ENCODE data around the gene MED16. TPM values are rescaled to one million over a fixed set of nuclear protein-coding genes. Genes with fewer than 3 reads are reported as not detected.

The MED16 gene
- polyA plus RNA-seq, 6 donors from 2014 or later, result 34.0 to 89.4 (median 51.1) TPM

DNA sequence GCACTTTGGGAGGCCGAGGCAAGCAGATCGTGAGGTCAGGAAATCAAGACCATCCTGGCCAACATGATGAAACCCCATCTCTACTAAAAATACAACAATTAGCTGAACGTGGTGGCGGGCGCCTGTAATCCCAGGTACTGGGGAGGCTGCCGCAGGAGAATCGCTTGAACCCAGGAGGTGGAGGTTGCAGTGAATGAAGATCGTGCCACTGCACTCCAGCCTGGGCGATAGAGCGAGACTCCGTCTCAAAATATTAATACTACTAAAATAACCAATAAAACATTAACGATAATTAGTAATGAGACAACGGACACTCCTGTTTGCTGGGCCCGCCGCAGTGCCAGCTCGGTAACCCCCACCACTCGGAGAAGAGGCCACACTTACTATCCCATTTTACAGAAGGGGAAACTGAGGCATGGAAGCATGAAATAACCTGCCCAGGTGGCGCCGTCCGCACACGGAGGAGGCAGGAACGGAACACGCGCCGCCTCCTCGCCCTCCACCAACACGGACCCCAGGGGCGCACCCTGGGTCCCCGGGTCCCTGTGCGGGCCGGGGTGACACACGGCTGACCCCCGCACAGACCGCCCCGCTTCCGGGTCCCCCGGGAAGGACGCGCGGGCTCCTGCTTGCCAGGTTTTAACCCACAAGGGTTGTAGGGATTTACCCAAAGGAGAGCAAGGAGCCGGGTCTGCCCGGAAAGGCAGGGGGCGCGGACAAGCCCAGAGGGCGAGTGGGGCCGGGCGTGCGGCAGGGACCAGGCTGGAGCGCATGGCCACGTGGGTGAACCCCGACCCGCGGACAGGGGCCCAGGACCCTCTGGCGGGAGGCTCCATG lies 18.4 kb upstream of the MED16 start:
- Mint-ChIP-seq H3K4me1 (peaks cover 29 to 61% (median 42%) of the 10 kb centered on the region in 3 donors), H3K4me3 (peak overlapping the region; percentile 49 to 91 (median 82)), H3K36me3 (peaks cover 0 to 6% of the 10 kb centered on the region in 2 donors), H3K27ac (peak overlapping the region; percentile 78 to 100 (median 99)), H3K9me3 (no peaks in the 10 kb centered on the region), H3K27me3 (peaks cover 0 to 6% (median 4%) of the 10 kb centered on the region in 3 donors)
- DNase-seq (no peak), ATAC-seq (ENCODE audit: low read depth in 2 of 2) (no peak)

DNA sequence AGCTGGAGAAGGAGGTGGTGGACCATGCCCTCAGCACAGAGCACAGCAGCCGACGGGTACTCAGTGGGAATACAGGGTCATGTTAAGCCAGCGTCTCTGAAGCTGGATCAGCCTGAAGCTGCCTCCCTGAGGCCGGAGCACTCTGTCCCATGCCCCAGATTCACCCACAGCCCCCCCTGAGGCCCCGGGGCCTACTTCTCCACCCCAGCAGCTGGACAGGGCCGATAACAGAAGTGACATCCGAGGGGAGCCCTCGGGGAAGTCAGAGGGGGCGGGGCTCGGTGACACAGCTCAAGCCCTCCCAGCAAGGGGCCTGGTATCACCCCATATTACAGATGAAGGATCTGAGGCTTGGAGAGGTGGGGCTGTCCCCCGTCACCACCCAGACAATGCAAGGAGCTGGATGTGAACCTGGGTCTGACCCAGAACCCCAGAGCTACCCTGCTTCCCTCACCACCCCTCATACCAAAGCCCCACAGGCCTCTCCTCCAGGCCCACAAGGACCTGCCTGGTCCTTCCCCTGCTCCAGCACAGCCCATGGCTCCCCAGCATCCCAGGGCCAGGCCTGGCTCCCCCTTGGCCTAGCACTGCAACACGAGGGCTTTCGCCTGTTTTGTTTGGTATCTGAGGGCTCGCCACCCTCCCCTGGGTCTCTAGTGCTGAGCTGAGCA lies 14.3 kb upstream of the MED16 start:
- H3K27ac Mint-ChIP-seq, result peak overlapping the region; percentile 96 to 100 (median 99)
- H3K4me1 Mint-ChIP-seq, result peaks cover 32 to 75% (median 54%) of the 10 kb centered on the region in 3 donors
- peaks cover 0 to 6% of the 10 kb centered on the region in 2 donors for H3K36me3 Mint-ChIP-seq
- DNase-seq, result peak; percentile 73
- H3K4me3 Mint-ChIP-seq, result peak overlapping the region; percentile 50 to 92 (median 80)
- ATAC-seq (ENCODE audit: low read depth in 2 of 2), result peak; percentile 31 to 39
- H3K9me3 Mint-ChIP-seq, result no peaks in the 10 kb centered on the region
- H3K27me3 Mint-ChIP-seq, result no peaks in the 10 kb centered on the region

GRCh38 chr19:906480-906879 lies 13.5 kb upstream of the MED16 start:
- Mint-ChIP-seq H3K27me3 (no peaks in the 10 kb centered on the region), H3K4me3 (peak overlapping the region; percentile 42 to 92 (median 83)), H3K27ac (peak overlapping the region; percentile 96 to 100 (median 99)), H3K4me1 (peaks cover 32 to 75% (median 54%) of the 10 kb centered on the region in 3 donors), H3K36me3 (peaks cover 0 to 6% of the 10 kb centered on the region in 2 donors), H3K9me3 (no peaks in the 10 kb centered on the region)
- DNase-seq (peak; percentile 60), ATAC-seq (ENCODE audit: low read depth in 2 of 2) (peak; percentile 10 to 19)

DNA sequence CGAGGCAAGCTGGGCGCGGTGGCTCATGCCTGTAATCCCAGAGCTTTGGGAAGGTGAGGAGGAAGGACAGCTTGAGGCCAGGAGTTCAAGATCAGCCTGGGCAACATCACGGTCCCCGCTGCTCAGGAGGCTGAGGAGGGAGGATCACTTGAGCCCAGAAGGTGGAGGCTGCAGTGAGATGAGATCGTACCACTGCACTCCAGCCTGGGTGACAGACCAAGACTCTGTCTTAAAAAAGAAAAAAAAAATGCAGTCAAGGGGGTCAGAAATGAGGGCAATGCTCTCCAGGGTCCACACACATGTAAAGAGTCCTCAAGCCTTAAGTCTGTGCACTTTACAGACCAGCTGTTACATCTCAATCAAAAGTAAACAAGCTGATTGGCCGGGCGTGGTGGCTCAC lies 11.6 kb upstream of the MED16 start:
- ATAC-seq (ENCODE audit: low read depth in 2 of 2) (no peak), DNase-seq (no peak)
- H3K4me3 Mint-ChIP-seq, result peak overlapping the region in 1 of 8 donors; percentile 59
- H3K4me1 Mint-ChIP-seq, result peaks cover 25 to 61% (median 53%) of the 10 kb centered on the region in 3 donors
- peak overlapping the region in 4 of 6 donors; percentile 37 to 83 (median 71) for H3K27ac Mint-ChIP-seq
- H3K36me3 Mint-ChIP-seq, result peaks cover 0 to 4% of the 10 kb centered on the region in 2 donors
- no peaks in the 10 kb centered on the region for H3K27me3 Mint-ChIP-seq
- H3K9me3 Mint-ChIP-seq, result no peaks in the 10 kb centered on the region

- Mint-ChIP-seq H3K36me3 (no peaks in the 10 kb centered on the region), H3K9me3 (no peaks in the 10 kb centered on the region), H3K27ac (peak overlapping the region in 2 of 6 donors; percentile 52 to 80), H3K27me3 (no peaks in the 10 kb centered on the region), H3K4me3 (no peak overlapping the region), H3K4me1 (peaks cover 14 to 49% (median 42%) of the 10 kb centered on the region in 3 donors)
- no peak for DNase-seq
- ATAC-seq (ENCODE audit: low read depth in 2 of 2), result no peak
Measured at GRCh38 chr19:903266-903797, 10.3 kb upstream of the MED16 start.

GRCh38 chr19:902446-903226 lies 9.6 kb upstream of the MED16 start:
- no peak for ATAC-seq (ENCODE audit: low read depth in 2 of 2)
- no peaks in the 10 kb centered on the region for H3K9me3 Mint-ChIP-seq
- DNase-seq, result no peak
- no peaks in the 10 kb centered on the region for H3K27me3 Mint-ChIP-seq
- H3K27ac Mint-ChIP-seq, result peak overlapping the region in 2 of 6 donors; percentile 27 to 78
- no peak overlapping the region for H3K4me3 Mint-ChIP-seq
- H3K4me1 Mint-ChIP-seq, result peaks cover 13 to 46% (median 41%) of the 10 kb centered on the region in 3 donors
- H3K36me3 Mint-ChIP-seq, result no peaks in the 10 kb centered on the region

GRCh38 chr19:902093-902370 lies 9.0 kb upstream of the MED16 start:
- Mint-ChIP-seq H3K27ac (peak overlapping the region in 1 of 6 donors; percentile 42), H3K27me3 (no peaks in the 10 kb centered on the region), H3K4me1 (peaks cover 9 to 40% (median 35%) of the 10 kb centered on the region in 3 donors), H3K4me3 (no peak overlapping the region), H3K36me3 (no peaks in the 10 kb centered on the region), H3K9me3 (no peaks in the 10 kb centered on the region)
- ATAC-seq (ENCODE audit: low read depth in 2 of 2) (no peak), DNase-seq (no peak)

- peak overlapping the region in 1 of 8 donors; percentile 22 for H3K4me3 Mint-ChIP-seq
- ATAC-seq (ENCODE audit: low read depth in 2 of 2), result no peak
- peaks cover 9 to 35% (median 29%) of the 10 kb centered on the region in 3 donors for H3K4me1 Mint-ChIP-seq
- no peaks in the 10 kb centered on the region for H3K9me3 Mint-ChIP-seq
- no peaks in the 10 kb centered on the region for H3K27me3 Mint-ChIP-seq
- DNase-seq, result no peak
- H3K27ac Mint-ChIP-seq, result peak overlapping the region in 2 of 6 donors; percentile 39 to 49
- no peaks in the 10 kb centered on the region for H3K36me3 Mint-ChIP-seq
Measured at GRCh38 chr19:901216-902092, 8.5 kb upstream of the MED16 start.

DNA sequence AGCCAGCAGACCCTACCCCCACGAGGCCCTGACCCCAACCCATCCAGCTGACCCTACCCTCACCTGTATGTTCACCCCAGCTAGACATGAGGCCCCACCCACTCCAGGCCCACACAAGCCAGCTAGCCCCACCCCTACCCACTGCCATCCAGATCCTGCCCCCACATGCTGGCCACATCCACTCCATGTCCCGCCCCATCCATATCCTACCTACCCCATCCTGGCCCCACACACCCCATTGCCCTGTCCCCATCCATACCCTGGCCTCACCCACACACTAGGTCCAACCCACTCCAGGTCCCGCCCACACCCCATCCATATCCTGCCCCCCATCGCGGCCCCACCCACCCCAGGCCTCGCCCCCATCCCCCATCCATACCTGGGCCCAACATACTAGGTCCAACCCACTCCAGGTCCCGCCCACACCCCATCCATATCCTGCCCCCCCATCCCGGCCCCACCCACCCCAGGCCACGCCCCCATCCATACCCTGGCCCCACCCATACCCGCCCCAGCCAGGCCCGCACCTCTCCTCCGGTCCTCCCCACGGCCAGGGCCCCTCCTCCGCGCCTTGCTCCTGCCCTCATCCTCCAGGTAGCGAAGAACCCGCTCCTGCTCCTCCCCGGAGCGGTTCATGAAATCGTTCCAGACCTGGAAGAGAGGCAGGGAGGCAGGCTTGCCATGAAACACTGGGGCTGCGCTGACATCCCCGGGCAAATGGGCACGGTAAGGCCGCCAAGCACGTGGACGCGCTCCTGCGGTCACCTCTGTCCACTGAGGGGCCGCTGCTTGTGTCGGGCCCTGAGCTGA lies 7.5 kb upstream of the MED16 start:
- peak overlapping the region in 2 of 6 donors; percentile 49 to 57 for H3K27ac Mint-ChIP-seq
- ATAC-seq (ENCODE audit: low read depth in 2 of 2), result peak; percentile 23 to 43
- peaks cover 12 to 25% (median 21%) of the 10 kb centered on the region in 3 donors for H3K4me1 Mint-ChIP-seq
- H3K9me3 Mint-ChIP-seq, result no peaks in the 10 kb centered on the region
- DNase-seq, result no peak
- H3K27me3 Mint-ChIP-seq, result no peaks in the 10 kb centered on the region
- H3K4me3 Mint-ChIP-seq, result no peak overlapping the region
- no peaks in the 10 kb centered on the region for H3K36me3 Mint-ChIP-seq

DNA sequence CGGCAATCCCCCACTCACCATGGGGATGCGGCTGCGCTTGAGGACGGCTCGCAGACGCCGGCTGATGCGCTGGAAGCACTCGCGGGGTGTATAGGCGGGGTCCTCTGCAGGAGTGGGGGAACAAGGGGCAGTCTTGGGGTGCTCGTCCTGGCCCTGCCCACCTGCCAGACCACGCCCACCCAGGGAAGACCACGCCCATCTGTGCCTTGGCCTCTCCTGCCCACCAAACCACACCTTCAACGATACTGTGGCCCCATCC lies 7.0 kb upstream of the MED16 start:
- Mint-ChIP-seq H3K27ac (peak overlapping the region in 1 of 6 donors; percentile 49), H3K27me3 (no peaks in the 10 kb centered on the region), H3K9me3 (no peaks in the 10 kb centered on the region), H3K4me3 (no peak overlapping the region), H3K36me3 (no peaks in the 10 kb centered on the region), H3K4me1 (peaks cover 15 to 22% (median 21%) of the 10 kb centered on the region in 3 donors)
- DNase-seq (no peak), ATAC-seq (ENCODE audit: low read depth in 2 of 2) (peak; percentile 14 to 16)

DNA sequence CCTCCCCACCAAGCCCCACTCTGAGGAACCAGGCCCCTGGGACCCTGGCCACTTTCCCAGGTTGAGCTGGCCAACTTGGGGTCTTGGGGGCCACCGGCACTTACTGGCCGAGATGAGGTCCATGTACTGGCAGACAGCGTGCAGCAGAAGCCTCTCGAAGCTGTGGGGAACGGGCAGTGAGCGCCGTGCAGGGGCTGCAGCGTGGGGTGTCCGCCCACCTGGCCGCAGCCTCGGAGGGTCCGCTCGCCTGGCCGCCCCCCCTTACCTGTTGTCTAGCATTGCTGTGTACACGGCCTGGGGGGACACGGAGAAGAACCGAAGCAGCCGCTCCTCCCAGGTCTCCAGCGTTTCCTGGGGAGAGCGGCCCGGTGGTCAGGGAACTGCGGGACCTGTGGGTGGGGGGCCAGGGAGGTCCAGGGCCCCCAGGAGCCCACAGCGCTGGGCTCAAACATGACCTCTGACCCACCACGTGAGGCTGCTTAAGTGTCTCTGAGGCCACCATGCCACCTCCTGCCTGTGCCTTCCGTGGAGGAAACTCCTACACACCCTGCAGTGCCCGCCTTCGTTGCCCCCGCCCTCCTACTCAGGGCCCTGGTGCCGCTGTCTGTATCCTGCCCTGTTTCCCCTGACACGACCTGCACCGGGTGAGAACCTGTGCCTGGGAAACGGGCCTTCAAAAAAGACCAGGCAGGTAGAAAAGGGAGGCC lies 6.5 kb upstream of the MED16 start:
- no peaks in the 10 kb centered on the region for H3K36me3 Mint-ChIP-seq
- no peak overlapping the region for H3K4me3 Mint-ChIP-seq
- ATAC-seq (ENCODE audit: low read depth in 2 of 2) (no peak), DNase-seq (no peak)
- H3K27me3 Mint-ChIP-seq, result no peaks in the 10 kb centered on the region
- peak overlapping the region in 1 of 6 donors; percentile 52 for H3K27ac Mint-ChIP-seq
- H3K4me1 Mint-ChIP-seq, result peaks cover 15 to 17% (median 17%) of the 10 kb centered on the region in 3 donors
- no peaks in the 10 kb centered on the region for H3K9me3 Mint-ChIP-seq

Measured in naive B cell (primary cell).